Activated CD4-positive, alpha-beta T cell treated with anti-CD3 and anti-CD28 coated beads, Interleukin-2, amount 10 ng/mL, durations not matched to agents 7 days and 5 days (primary cell): Measurements from ENCODE around the gene NAGLU. TPM values are rescaled to one million over a fixed set of nuclear protein-coding genes. Genes with fewer than 3 reads are reported as not detected.
"Not testable (repeated sequence)": the region's sequence is repeated elsewhere in the genome, so short reads cannot be mapped to it uniquely, and the experiment has no call there.

Experiments
- CTCF ChIA-PET: fragments of 350-600 bp; sonication (Branson Sonifier 250); formaldehyde crosslinking; loops from one replicate; lab custom pipeline; 2021; ENCODE audit warnings: antibody characterized with exemption; lab: Charles Lee
- POLR2A ChIA-PET: fragments of 350-600 bp; sonication (Branson Sonifier 250); formaldehyde crosslinking; loops from one replicate; lab custom pipeline; 2021; ENCODE audit warnings: antibody characterized with exemption; lab: Charles Lee
- DNase-seq: peaks from one replicate; pipeline ENCODE4 v3.0.0-alpha.2; 2020
- H3K27ac Mint-ChIP-seq: one replicate; pipeline ENCODE4 v1.8.0; 2021; ENCODE audit warnings: mild to moderate bottlenecking, moderate library complexity, mixed read lengths
- H3K27me3 Mint-ChIP-seq: one replicate; pipeline ENCODE4 v1.8.0; 2021; ENCODE audit warnings: mixed read lengths
- H3K36me3 Mint-ChIP-seq: one replicate; pipeline ENCODE4 v1.8.0; 2021; ENCODE audit warnings: low read depth, mixed read lengths
- H3K4me1 Mint-ChIP-seq: one replicate; pipeline ENCODE4 v1.8.0; 2021; ENCODE audit warnings: mixed read lengths
- H3K4me3 Mint-ChIP-seq: one replicate; pipeline ENCODE4 v1.8.0; 2021; ENCODE audit warnings: mild to moderate bottlenecking, moderate library complexity, mixed read lengths
- H3K9me3 Mint-ChIP-seq: one replicate; pipeline ENCODE4 v1.8.0; 2021; ENCODE audit warnings: mixed read lengths
- total RNA-seq, 2 experiments: library from RNA; stranded (reverse); gene quantifications; one replicate each; pipeline ENCODE4 v1.2.3, GENCODE V29; 2021

Gene NAGLU
- total RNA-seq, 2 experiments from 2014 or later: 16.4 to 18.8 TPM

DNA sequence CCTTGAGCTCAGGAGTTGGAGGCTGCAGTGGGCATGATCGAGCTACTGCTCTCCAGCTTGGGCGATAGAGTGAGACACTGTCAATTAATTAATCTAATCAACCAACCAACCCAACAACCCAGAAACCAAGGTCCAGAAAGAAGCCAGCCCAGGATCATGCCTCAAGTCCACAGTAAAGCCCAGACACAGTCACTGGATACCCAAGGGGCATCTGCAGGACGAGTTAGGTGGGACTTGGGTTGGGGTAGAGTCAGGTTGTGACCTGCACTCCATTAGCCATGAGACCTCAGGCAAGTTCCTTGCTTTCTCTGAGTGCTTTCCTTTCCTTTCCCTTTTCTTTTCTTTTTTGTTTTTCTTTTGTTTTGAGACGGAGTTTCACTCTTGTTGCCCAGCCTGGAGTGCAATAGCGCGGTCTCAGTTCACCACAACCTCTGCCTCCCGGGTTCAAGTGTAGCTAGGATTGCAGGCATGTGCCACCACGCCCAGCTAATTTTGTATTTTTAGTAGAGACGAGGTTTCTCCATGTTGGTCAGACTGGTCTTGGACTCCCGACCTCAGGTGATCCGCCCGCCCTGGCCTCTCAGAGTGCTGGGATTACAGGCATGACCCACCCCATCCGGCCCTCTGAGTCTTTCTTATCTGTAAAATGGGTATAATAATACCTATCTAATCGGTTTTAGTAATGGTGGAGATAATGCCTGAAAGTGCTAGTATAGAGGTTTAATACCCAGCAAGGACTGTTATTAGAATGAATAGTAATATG lies 13.1 kb downstream of the NAGLU start:
- Mint-ChIP-seq H3K27me3 (no peaks in the 10 kb centered on the region), H3K36me3 (peaks cover 6% of the 10 kb centered on the region), H3K27ac (no peak overlapping the region), H3K9me3 (no peaks in the 10 kb centered on the region), H3K4me1 (peaks cover 21% of the 10 kb centered on the region), H3K4me3 (peak overlapping the region; percentile 40)
- CTCF ChIA-PET: interaction anchor here (1.4 to 1.7 kb wide), 4 partner anchors 9 to 29 kb away, joined by 4 to 10 read pairs (median 6); partner anchors contain the start of gene NAGLU
- DNase-seq: no peak
- POLR2A ChIA-PET: no interaction called here

DNA sequence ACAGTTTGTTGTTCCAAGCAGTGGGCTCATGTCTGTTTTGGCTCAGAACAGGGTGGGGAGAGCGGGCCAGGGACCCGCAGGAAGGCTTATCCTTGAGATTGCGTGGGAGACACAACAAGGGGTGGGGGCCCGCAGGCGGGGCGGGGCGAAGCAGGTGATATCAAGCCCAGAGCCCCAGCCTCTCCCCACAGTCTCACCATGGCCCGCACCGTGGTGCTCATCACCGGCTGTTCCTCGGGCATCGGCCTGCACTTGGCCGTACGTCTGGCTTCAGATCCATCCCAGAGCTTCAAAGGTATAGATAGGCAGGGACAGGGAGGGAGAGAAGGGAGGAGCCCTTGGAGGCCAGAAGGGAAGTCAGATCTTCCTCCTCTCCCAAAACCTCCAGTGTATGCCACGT lies 16.7 kb downstream of the NAGLU start, which contains the start of gene HSD17B1:
HSD17B1 (plus strand) TSS at position 188 of the 400 bp plus-strand sequence; CDS start at position 199, 11 bp downstream.
- H3K27me3 Mint-ChIP-seq, H3K36me3 Mint-ChIP-seq, DNase-seq, POLR2A ChIA-PET, H3K9me3 Mint-ChIP-seq: not testable (repeated sequence)
- Mint-ChIP-seq H3K4me1 (peaks cover 37% of the 10 kb centered on the region), H3K4me3 (peak within 1 kb of the TSS; percentile 87), H3K27ac (peak within 1 kb of the TSS; percentile 91)
- CTCF ChIA-PET: interaction anchor here (0.5 kb wide), 1 partner anchor 62 kb away, joined by 3 read pairs; no protein-coding TSS in a partner anchor

DNA sequence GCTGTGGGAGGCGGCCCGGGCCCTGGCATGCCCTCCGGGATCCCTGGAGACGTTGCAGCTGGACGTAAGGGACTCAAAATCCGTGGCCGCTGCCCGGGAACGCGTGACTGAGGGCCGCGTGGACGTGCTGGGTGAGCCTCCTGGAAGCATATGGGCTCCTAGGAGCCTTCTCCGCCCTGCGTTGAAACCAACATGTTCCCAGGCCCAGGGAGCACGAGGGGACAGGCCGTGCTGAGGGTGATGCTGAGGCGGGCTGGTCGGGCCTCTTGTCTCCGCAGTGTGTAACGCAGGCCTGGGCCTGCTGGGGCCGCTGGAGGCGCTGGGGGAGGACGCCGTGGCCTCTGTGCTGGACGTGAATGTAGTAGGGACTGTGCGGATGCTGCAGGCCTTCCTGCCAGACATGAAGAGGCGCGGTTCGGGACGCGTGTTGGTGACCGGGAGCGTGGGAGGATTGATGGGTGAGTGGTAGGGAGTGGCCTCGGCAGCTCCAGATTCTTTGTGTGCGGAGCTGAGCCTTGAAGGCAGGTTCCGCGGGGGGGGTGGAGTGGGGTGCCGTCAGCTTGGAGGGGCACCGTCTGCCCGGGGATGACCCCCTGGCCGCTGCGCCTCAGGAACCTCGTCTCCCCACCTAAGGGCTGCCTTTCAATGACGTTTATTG lies 17.2 kb downstream of the NAGLU start:
- Mint-ChIP-seq H3K4me3 (peak overlapping the region; percentile 87), H3K9me3 (no peaks in the 10 kb centered on the region), H3K36me3 (peaks cover 7% of the 10 kb centered on the region), H3K27ac (peak overlapping the region; percentile 91), H3K27me3 (no peaks in the 10 kb centered on the region), H3K4me1 (peaks cover 37% of the 10 kb centered on the region)
- CTCF ChIA-PET: interaction anchor here (0.5 to 2.1 kb wide), 7 partner anchors 12 to 69 kb away, joined by 3 to 9 read pairs (median 3); partner anchors contain the start of genes NAGLU and PSMC3IP
- POLR2A ChIA-PET: no interaction called here
- no peak for DNase-seq

DNA sequence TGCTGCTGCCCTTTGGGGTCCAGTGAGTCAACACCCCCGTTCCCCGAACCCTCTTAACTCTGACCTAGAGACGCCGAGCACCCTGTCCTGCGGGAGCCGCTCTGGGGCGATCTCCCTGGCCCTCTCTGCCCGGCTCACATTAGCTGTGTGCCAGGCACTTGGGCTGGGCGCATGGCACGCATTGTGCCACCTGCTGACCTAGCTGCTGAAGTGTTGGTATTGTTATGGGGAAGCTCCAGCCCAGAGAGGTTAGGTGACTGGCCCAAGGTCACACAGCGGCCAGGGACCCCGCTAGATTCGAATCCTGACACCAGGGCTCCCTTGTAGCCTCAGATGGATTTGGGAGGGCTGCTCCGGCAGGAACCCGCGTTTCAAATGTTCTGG lies 17.8 kb downstream of the NAGLU start:
- Mint-ChIP-seq H3K4me1 (peaks cover 34% of the 10 kb centered on the region), H3K9me3 (no peaks in the 10 kb centered on the region), H3K4me3 (peak overlapping the region; percentile 87), H3K27ac (peak overlapping the region; percentile 91), H3K36me3 (peaks cover 7% of the 10 kb centered on the region), H3K27me3 (no peaks in the 10 kb centered on the region)
- no peak for DNase-seq
- ChIA-PET POLR2A (no interaction called here), CTCF (interaction anchor here (0.8 to 2.1 kb wide), 9 partner anchors 10 to 70 kb away, joined by 3 to 13 read pairs (median 3); partner anchors contain the start of genes NAGLU and PSMC3IP)

DNA sequence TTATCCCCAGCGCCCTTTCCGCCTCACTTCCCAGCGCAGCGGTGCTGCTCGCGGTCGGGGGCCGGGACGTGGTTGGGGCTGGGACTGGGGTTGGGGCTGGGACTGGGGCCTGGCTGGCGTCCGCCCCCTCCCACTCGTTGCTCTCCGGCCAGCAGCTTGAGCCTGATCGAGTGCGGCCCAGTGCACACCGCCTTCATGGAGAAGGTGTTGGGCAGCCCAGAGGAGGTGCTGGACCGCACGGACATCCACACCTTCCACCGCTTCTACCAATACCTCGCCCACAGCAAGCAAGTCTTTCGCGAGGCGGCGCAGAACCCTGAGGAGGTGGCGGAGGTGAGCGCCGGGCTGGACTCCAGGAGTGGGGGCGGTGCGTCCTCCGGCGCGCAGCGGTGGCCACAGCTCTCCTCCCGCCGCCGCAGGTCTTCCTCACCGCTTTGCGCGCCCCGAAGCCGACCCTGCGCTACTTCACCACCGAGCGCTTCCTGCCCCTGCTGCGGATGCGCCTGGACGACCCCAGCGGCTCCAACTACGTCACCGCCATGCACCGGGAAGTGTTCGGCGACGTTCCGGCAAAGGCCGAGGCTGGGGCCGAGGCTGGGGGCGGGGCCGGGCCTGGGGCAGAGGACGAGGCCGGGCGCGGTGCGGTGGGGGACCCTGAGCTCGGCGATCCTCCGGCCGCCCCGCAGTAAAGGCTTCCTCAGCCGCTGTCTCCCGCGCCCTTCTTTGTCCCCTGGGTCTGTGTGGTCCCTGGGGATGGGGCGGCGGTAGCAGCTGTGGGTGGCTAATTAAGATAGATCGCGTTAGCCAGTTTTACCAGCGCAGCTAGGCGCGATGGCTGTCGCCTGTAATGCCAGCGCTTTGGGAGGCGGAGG lies 18.4 kb downstream of the NAGLU start:
- Mint-ChIP-seq H3K36me3 (peaks cover 7% of the 10 kb centered on the region), H3K4me3 (peak overlapping the region; percentile 87), H3K9me3 (no peaks in the 10 kb centered on the region), H3K27me3 (no peaks in the 10 kb centered on the region), H3K27ac (peak overlapping the region; percentile 91), H3K4me1 (peaks cover 28% of the 10 kb centered on the region)
- peak; percentile 80 for DNase-seq
- CTCF ChIA-PET: interaction anchor here (0.6 to 2.1 kb wide), 10 partner anchors 10 to 70 kb away, joined by 3 to 13 read pairs (median 3); partner anchors contain the start of genes NAGLU and PSMC3IP
- POLR2A ChIA-PET: no interaction called here

DNA sequence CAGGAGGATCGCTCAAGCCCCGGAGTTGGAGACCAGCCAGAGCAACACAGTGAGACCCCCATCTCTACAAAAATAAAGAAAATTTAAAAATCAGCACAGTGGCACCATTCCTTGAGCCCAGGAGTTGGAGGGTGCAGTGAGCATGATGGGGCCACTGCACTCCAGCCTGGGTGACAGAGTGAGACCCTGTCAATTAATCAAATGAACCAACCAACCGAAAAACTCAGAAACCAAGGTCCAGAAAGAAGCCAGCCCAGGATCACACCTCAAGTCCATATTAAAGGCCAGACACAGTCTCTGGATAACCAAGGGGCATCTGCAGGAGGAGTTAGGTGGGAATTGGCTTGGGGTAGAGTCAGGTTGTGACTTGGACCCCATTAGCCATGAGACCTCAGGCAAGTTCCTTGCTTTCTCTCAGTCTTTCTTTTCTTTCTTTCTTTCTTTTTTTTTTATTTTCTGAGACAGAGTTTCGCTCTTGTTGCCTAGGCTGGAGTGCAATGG lies 19.1 kb downstream of the NAGLU start:
- H3K27ac Mint-ChIP-seq: peak overlapping the region; percentile 91
- POLR2A ChIA-PET: no interaction called here
- CTCF ChIA-PET: interaction anchor here (0.6 to 2.1 kb wide), 7 partner anchors 9 to 51 kb away, joined by 3 to 13 read pairs (median 4); partner anchors contain the start of genes NAGLU and PSMC3IP
- H3K4me1 Mint-ChIP-seq: peaks cover 29% of the 10 kb centered on the region
- DNase-seq: no peak
- peak overlapping the region; percentile 87 for H3K4me3 Mint-ChIP-seq
- H3K9me3 Mint-ChIP-seq: no peaks in the 10 kb centered on the region
- H3K36me3 Mint-ChIP-seq: peaks cover 7% of the 10 kb centered on the region
- no peaks in the 10 kb centered on the region for H3K27me3 Mint-ChIP-seq

DNA sequence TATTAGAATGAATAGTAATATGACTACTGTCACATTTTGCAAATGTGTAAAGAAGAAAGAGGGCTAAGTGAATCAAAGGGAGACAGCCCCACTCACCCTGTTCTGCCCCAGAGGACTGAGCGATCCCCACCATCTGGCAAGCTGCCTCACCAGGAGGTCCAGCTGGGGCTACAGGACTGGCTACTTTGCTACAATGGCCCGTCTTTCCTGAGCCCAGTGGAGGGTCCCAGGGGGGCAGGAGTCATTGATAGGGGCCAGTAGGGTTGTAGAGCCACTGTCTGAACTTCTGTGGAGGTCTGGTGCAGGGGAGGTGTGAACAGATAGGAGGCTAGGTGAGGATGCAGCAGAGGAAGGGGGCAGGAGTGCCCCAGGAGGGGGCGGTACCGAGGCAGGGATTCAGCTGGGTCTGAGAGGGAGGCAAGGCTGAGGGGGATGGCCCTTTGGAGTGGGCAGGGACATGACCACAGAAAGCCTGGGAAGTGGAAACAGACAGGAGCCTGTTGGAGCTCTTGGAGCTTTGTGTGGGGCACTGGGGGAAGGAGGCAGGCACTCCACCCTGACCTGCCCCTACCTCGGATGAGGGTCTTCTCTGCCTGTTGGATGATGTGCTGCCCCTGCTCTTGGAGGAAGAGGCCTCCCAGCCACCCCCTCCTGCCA lies 20.0 kb downstream of the NAGLU start:
- H3K36me3 Mint-ChIP-seq, H3K27ac Mint-ChIP-seq, POLR2A ChIA-PET, H3K9me3 Mint-ChIP-seq, H3K27me3 Mint-ChIP-seq, DNase-seq, CTCF ChIA-PET: not testable (repeated sequence)
- Mint-ChIP-seq H3K4me1 (peaks cover 31% of the 10 kb centered on the region), H3K4me3 (peak overlapping the region; percentile 87)

DNA sequence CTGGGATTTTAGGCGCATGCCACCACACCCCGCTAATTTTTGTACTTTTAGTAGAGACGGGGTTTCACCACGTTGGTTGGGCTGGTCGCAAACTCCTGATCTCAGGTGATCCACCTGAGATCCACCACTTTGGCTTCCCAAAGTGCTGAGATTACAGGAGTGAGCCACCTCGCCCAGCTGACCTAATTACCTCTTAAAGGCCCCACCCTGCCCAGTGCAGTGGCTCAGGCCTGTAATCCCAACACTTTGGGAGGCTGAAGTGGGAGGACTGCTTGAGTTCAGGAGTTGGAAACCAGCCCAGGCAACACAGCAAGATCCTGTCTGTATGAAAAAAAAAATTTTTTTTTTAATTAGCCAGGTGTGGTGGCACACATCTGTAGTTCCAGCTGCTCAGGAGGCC lies 23.0 kb downstream of the NAGLU start:
- no peak overlapping the region for H3K4me3 Mint-ChIP-seq
- H3K36me3 Mint-ChIP-seq: peaks cover 14% of the 10 kb centered on the region
- ChIA-PET CTCF (interaction anchor here (0.6 to 2.3 kb wide), 4 partner anchors 8 to 19 kb away, joined by 3 to 10 read pairs (median 4); partner anchors contain the start of gene MLX), POLR2A (interaction anchor here (0.5 to 0.6 kb wide), 2 partner anchors 863 to 868 kb away, joined by 4 to 8 read pairs; no protein-coding TSS in a partner anchor)
- no peaks in the 10 kb centered on the region for H3K9me3 Mint-ChIP-seq
- DNase-seq: no peak
- H3K27me3 Mint-ChIP-seq: no peaks in the 10 kb centered on the region
- H3K27ac Mint-ChIP-seq: no peak overlapping the region
- peaks cover 47% of the 10 kb centered on the region for H3K4me1 Mint-ChIP-seq

DNA sequence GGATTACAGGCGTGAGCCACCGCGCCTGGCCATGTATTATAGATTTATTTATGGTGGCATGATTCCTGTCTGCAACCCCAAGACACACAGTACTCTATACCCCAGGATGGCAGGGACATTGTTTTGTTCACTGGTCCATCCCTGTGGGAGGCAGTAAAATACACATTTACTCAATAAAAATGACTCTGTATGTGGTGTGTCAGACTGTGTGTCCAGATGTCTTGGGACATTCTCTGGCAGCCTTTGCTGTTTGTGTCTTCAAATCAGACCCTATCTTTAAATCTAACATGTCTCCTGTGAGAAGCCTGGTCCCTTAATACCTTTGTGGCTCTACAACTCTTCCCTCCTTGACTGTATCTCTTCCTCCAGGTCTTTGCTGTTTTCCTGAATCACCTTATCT lies 24.2 kb downstream of the NAGLU start:
- no peak overlapping the region for H3K4me3 Mint-ChIP-seq
- H3K36me3 Mint-ChIP-seq: peaks cover 13% of the 10 kb centered on the region
- no peaks in the 10 kb centered on the region for H3K27me3 Mint-ChIP-seq
- peaks cover 44% of the 10 kb centered on the region for H3K4me1 Mint-ChIP-seq
- no peak overlapping the region for H3K27ac Mint-ChIP-seq
- ChIA-PET CTCF (no interaction called here), POLR2A (no interaction called here)
- DNase-seq: no peak
- H3K9me3 Mint-ChIP-seq: no peaks in the 10 kb centered on the region

DNA sequence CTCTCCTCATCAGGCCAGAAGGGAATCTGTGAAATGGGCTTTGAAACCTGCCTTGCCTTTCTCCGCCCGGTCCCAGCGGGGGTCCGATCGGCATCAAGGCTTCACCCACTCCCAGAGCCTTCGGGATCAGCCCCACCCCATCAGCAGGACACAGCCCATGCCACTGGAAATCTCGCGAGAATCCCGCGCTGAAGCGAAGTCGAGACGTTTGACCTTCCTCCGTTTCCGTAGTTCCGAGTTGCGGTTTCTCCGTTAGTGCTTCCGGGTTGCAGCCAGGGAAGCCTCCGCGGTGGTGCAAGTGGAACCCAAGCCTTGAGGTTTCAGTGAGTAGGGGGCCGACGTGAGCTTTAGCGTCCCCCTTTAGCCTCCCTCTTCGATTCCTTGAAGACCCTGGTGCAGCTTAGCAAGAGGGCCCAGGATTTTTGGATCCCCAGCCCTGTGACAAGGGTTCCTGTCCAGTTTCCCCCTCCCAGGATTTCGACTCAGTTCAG lies 25.9 kb downstream of the NAGLU start, which contains the start of gene COASY:
COASY (plus strand) TSS at position 252 of the 491 bp plus-strand sequence. CDS start 475 bp downstream, outside the sequence.
- Mint-ChIP-seq H3K27ac (peak within 1 kb of the TSS; percentile 98), H3K4me3 (peak within 1 kb of the TSS; percentile 94), H3K9me3 (no peaks in the 10 kb centered on the region), H3K36me3 (peaks cover 16% of the 10 kb centered on the region), H3K27me3 (no peaks in the 10 kb centered on the region), H3K4me1 (peaks cover 42% of the 10 kb centered on the region)
- CTCF ChIA-PET: interaction anchor here (1.9 kb wide), 1 partner anchor 17 kb away, joined by 9 read pairs; no protein-coding TSS in a partner anchor
- POLR2A ChIA-PET: no interaction called here
- DNase-seq: peak; percentile 95

DNA sequence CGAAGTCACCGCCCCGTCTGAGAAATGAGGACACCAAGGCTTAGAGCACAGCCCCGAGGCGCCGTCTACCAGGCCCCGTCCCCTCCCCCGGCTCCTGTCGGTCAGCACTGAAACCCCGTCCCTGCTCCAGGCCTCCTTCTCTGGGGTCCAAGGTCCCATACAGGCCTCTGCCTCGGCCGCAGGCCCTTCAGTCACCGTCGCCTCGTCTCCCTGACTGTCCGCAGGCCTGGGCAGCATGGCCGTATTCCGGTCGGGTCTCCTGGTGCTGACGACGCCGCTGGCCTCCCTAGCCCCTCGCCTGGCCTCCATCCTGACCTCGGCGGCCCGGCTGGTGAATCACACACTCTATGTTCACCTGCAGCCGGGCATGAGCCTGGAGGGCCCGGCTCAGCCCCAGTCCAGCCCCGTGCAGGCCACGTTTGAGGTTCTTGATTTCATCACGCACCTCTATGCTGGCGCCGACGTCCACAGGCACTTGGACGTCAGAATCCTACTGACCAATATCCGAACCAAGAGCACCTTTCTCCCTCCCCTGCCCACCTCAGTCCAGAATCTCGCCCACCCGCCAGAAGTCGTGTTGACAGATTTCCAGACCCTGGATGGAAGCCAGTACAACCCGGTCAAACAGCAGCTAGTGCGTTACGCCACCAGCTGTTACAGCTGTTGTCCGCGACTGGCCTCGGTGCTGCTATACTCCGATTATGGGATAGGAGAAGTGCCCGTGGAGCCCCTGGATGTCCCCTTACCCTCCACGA lies 26.5 kb downstream of the NAGLU start:
- H3K4me3 Mint-ChIP-seq: peak overlapping the region; percentile 94
- H3K27me3 Mint-ChIP-seq: no peaks in the 10 kb centered on the region
- peaks cover 22% of the 10 kb centered on the region for H3K36me3 Mint-ChIP-seq
- ChIA-PET POLR2A (no interaction called here), CTCF (interaction anchor here (1.1 to 1.9 kb wide), 2 partner anchors 16 to 29 kb away, joined by 3 to 9 read pairs; no protein-coding TSS in a partner anchor)
- DNase-seq: no peak
- H3K9me3 Mint-ChIP-seq: no peaks in the 10 kb centered on the region
- H3K27ac Mint-ChIP-seq: peak overlapping the region; percentile 98
- peaks cover 40% of the 10 kb centered on the region for H3K4me1 Mint-ChIP-seq
